Measurements from ENCODE around the gene TEDC1.
"Not testable (repeated sequence)": the region's sequence is repeated elsewhere in the genome, so short reads cannot be mapped to it uniquely, and the experiment has no call there.

TEDC1 gene

DNA sequence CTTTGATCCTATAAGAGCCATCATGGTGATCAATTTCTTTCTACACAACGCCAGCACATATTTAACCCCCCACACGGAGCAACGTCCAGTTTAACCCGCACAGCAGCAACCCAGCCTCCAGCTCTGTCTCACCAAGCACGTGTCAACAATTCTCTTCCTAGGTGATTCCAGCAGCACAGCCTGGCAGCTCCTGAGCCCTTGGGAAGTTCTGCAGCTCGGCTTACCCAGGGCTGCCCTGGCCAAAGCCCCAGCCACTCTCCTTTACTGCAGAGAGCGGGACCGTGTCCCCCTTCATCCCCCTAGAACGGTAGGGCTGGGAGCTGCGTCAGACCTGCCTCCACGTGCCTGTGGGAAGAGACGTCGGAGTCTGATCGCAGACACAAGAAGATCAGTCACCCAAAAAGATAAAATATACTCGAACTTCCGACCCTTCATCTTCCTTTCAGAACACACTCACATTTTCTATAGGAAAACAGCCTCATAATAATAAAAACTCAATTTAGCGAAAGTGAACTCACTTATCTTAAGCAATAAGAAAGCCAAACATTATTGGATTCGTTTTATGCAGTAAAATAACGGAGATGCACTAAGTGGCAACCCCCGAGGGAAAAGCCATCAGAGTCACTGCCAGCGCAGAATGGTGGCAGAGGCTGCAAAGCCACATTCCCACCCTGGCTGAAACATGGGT is 42.9 kb downstream of the TEDC1 start:
- in situ Hi-C loops (cut with MboI; ENCODE audit: low sequenced_read_pairs) = no loop called here

DNA sequence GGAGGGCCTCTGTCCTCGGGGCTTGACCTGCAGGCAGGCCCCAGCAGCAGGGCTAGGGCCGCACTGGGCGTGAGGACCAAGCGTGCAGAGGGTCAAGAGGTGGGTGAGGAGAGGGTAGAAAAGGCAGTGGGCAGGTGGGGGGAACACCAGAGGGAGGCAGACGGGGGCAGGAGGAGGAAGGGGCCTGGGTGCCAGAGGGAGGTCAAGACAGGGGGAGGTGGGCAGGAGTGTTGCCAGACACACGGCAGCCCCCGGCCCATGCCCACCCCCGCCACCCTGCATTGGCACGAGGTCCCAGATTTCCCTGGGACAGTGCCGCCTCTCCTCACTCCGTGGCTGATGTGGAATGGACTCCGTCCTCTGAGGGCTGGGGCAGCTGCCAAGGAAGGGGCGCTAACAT is 43.5 kb downstream of the TEDC1 start:
- in situ Hi-C loops (cut with MboI; ENCODE audit: low sequenced_read_pairs) = no loop called here

DNA sequence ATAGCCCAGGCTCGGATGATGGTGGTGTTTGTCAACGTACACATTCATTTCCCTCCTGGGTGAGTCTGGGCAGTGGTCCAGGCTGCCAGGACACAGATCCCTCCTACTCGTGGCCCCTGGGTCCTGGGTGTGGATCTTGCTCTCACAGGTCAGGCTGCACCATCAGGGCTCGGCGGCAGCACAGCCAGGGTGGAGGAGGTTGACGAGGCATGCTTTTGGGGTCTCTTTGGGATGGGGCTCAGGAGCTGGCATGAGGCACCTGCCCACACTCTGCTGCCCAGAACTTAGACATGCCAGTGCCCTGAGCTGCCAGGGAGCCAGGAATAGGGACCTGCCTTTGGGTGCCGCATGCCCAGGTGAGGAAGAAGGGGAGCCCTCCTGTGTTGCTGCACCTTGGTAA is 45.0 kb downstream of the TEDC1 start:
- in situ Hi-C loops (cut with MboI; ENCODE audit: low sequenced_read_pairs) = no loop called here

DNA sequence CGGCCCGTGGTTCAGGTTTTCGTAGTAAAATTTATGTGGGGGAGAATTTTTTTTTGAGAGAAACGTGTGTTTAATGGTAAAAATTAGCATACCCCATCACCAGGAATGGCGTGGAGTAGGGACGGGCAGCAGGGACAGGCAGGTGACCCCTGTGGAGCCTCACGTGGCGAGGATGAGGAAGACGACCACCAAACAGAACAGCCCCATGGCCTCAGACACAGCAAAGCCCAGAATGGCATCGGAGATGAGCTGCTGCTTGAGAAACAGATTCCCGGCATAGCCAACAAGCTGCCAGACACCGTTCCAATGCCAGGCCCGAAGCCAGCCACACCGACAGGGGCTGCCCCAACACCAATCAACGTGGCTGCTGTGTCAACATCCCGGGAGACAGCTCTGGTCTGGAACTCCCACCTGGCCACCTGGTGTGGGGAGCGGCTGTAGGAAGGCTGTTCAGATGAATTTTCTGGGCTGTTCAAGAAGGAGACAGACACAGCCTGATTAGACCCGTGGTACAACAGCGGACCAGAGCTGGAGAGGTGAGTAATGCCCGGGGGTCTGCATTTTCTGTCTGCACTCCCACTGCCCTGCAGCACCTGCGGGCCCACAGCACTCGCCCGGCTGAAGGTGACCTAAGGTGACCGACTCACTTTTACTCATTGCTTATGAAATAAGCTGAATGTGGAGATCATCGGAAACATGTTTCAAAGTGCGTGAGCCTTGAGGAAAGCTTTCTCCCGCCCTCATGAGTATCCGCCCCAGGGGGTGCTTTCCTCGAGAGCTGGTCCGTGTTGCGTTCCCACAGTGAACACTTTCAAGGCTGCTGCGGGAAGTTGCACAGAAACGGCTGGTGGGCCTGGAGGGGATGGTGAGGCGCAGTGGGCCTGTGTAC is 45.9 kb downstream of the TEDC1 start:
- in situ Hi-C loops (cut with MboI; ENCODE audit: low sequenced_read_pairs) = no loop called here

DNA sequence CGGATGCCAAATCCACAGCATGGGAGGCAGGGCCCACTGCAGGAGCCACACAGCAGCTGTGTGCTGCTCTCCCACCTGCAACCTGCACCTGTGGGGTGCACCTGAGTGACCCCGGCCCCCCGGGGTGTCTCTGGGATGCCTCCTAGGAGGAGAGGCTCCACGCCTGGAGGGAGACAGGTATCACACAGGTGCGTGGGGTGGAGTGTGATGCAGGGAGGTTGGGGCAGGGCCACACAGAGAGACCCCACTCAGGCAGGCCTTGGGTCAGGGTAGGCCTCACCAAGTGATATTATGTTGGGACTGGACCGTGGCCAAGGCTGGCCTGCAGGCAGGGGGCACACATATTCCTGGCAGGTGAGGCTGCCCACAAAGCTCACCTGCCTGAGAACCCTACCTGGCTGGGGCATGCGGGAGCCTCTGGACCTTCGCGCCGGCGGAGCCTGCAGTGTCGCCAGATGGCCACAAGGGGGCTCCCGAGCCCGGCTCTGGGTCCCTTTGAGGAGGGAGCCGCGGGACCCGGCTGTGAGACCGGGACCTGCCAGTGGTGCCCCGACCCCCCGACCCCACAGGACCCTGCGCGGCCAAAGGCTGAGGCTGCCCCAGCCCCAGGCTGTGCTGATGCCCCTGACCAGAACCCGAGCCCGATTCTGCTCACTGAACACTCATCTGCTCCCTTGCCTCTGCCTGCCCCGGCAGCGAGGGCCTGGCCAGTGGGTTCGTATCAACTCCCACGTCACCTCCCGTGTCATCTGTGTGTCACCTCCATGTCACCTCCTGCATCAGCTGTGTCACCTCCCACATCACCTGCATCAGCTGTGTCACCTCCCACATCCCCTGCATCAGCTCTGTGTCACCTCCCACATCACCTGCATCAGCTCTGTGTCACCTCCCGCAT is 46.8 kb downstream of the TEDC1 start:
- in situ Hi-C loops (cut with MboI; ENCODE audit: low sequenced_read_pairs) = no loop called here

DNA sequence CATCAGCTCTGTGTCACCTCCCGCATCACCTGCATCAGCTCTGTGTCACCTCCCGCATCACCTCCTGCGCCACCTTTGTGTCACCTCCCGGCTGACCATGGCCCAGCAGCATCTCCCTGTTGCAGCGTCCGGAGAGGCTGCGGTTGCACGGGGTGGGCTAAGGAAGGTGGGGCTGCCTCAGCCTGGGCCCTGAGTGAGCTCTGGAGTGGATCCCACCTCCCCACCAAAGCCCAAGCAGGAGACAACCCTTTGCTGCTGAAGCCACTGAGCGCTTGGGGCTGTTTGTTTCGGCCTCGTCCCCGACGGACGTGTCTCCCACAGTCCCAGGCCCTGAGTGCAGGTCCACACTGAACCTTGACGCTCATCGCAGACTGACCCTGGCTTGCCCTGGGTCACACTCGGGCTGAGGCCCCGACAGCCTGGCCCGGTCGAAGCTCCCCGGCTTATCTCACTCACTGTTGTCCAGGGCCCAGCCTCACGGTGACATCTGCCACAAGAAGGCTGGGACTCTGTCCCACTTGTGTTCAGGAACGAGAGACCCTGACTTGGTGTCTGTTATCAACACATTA is 47.5 kb downstream of the TEDC1 start:
- in situ Hi-C loops (cut with MboI; ENCODE audit: low sequenced_read_pairs) = no loop called here

DNA sequence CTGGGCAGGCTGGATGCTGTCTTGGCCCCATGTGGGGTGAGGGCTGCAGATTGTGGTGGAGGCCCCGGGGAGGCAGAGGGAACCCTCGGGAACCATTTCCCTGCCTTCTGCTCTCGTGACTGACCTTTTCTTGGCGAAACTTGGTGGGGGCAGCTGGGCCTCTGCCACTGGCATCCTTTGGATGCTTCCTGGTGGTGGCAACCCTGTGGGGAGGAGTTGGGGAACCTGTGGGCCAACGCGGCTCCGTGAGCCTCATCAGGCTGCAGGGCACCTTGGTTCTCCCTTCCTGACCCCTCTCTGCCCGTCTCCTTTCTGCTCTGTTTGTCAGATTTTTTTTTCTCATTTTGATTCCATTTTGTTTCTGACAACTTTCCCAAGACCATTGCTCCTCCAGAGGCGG is 49.8 kb downstream of the TEDC1 start:
- in situ Hi-C loops (cut with MboI; ENCODE audit: low sequenced_read_pairs) = no loop called here

DNA sequence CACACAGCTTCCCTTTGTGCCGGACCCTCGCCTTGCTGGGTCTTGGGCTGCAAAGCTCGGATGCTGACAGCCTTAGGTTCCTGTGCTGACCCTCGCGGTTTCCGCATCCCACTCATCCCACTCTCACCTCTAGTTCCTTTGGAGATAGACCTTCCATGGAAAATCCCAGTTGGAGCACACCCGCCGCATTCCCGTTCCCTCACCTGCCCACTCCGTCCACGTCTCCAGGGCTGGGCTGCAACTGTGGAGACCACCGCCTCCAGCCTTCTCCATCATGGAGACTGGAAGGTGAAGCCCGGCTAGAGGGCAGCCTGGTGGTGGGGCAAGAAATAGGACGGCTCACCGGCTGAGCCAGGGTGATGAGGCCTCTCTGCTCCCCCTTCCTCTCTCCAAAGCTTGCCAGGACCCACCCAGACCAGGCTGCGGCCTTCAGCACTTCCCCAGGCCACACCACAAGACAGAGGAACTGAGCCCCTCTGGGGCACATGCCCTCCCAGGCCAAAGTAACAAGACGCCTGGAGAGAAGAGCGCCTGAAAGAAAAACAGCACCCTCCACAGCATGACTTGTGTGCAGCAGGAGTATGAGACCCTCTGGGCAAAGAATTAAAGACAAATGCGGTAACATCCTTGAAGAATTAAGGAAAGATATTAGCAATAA is 50.3 kb downstream of the TEDC1 start:
- in situ Hi-C loops (cut with MboI; ENCODE audit: low sequenced_read_pairs) = no loop called here

DNA sequence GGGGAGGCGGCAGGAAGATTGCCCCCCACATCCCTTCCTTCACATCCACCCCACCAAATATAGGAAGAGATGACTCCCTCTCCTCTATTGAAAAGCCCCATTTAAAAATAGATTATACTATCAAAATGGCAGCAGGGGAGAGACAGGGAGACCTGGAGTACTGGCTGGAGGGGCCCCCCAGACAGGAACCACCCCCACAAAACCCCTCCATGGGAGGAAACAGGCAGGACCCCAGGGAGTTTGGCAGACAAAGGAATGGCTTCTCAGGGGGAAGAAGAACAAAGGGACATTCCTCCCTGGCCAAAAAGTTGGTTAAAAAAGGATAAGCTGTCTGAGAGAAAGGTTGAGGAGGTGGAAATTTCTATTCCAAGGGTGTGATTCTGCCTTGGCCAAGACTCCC is 54.6 kb downstream of the TEDC1 start:
- in situ Hi-C loops (cut with MboI; ENCODE audit: low sequenced_read_pairs) = not testable (repeated sequence)

DNA sequence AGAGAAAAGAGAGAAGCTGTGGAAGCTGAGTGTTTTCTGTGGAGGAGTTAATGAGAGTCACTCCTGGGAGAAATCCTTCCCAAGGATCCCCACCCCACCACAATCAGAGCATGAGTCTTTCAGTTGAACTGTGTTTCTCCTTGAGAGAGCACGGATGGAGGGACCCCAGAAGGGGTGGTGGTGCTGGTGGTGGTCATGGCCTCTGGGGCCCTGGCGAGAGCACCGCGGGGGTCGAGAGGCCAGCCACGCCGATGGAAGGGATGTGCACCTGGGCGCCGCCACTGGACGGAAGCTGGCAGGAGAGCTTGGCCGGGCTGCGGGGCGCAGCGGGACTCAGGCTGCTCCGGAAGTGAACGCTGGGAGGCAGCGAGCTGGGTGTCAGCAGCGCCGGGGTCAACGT is 55.4 kb downstream of the TEDC1 start:
- in situ Hi-C loops (cut with MboI; ENCODE audit: low sequenced_read_pairs) = not testable (repeated sequence)

DNA sequence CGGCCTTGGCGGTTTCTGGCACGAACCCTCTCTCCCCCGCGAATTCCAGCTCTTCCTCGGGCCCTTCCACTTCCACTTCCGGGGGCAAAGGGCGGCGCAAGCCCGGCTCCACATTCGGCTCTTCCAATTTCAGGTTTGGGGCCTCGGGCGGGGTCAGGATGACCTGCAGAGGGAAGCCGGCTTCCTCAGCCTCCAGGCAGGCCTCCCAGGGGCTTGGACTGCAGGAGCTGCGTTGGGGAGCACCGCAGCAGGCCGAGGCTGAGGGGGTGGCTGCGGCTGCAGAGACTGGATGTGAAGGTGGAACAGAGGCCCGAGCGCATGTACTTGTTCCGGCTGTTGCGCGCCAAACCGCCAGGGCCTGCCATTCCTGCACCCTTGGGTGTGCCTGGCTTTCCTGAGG is 56.0 kb downstream of the TEDC1 start:
- in situ Hi-C loops (cut with MboI; ENCODE audit: low sequenced_read_pairs) = not testable (repeated sequence)

DNA sequence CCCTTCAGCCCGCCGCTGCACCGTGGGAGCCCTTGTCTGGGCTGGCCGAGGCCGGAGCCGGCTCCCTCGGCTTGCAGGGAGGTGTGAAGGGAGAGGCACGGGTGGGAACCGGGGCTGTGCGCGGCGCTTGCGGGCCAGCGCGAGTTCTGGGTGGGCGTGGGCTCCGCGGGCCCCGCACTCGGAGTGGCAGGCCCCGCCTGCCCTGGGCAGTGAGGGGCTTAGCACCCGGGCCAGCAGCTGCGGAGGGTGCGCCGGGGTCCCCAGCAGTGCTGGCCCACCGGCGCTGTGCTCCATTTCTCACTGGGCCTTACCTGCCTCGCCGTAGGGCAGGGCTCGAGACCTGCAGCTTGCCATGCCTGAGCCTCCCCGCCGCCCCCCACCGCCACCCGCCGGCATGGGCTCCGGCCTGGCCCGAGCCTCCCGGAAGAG is 56.7 kb downstream of the TEDC1 start:
- in situ Hi-C loops (cut with MboI; ENCODE audit: low sequenced_read_pairs) = no loop called here
